Measurements from ENCODE around the gene LRRC43. TPM values are rescaled to one million over a fixed set of nuclear protein-coding genes. Genes with fewer than 3 reads are reported as not detected.
A peak's percentile ranks its signal among the peaks of the same experiment; 100 is the strongest.

The LRRC43 gene
- total RNA-seq, 2 donors from 2014 or later: 0.53 to 0.57 TPM

GRCh38 chr12:122216445-122216844 lies 33.5 kb downstream of the LRRC43 start:
- no peak overlapping the region for H3K4me3 ChIP-seq
- H3K9me3 ChIP-seq: no peaks in the 10 kb centered on the region
- no peaks in the 10 kb centered on the region for H3K4me1 ChIP-seq
- intact Hi-C loops (cut with DNase I): no loop called here
- H3K9ac ChIP-seq (ENCODE audit: low read depth in 2 of 2, low read length in 2 of 2): no peak overlapping the region
- H3K27me3 ChIP-seq: no peaks in the 10 kb centered on the region
- no peak overlapping the region for H3K27ac ChIP-seq
- no peak for TF ChIP-seq CTCF (IDR thresholded peaks at IDR 0.05)
- H3K36me3 ChIP-seq: peaks cover 29% of the 10 kb centered on the region
- no peak for DNase-seq

GRCh38 chr12:122225683-122226365 lies 42.9 kb downstream of the LRRC43 start, which contains the start of gene DIABLO:
DIABLO (minus strand) TSS chr12:122226052; CDS start chr12:122226014, 38 bp downstream.
- no peak for TF ChIP-seq CTCF (IDR thresholded peaks at IDR 0.05)
- DNase-seq: peak; percentile 100
- peaks cover 14% of the 10 kb centered on the region for H3K4me1 ChIP-seq
- H3K36me3 ChIP-seq: no peaks in the 10 kb centered on the region
- peak within 1 kb of the TSS; percentile 94 for H3K27ac ChIP-seq
- no peaks in the 10 kb centered on the region for H3K9me3 ChIP-seq
- peak within 1 kb of the TSS; percentile 76 to 97 for H3K9ac ChIP-seq (ENCODE audit: low read depth in 2 of 2, low read length in 2 of 2)
- intact Hi-C loops (cut with DNase I): no loop called here
- H3K4me3 ChIP-seq: peak within 1 kb of the TSS; percentile 95
- no peaks in the 10 kb centered on the region for H3K27me3 ChIP-seq

- H3K36me3 ChIP-seq: no peaks in the 10 kb centered on the region
- peak overlapping the region in 1 of 2 donors; percentile 6 for H3K9ac ChIP-seq (ENCODE audit: low read depth in 2 of 2, low read length in 2 of 2)
- peaks cover 14% of the 10 kb centered on the region for H3K4me1 ChIP-seq
- TF ChIP-seq CTCF (IDR thresholded peaks at IDR 0.05): no peak
- H3K27ac ChIP-seq: peak overlapping the region; percentile 20
- peak overlapping the region; percentile 33 for H3K4me3 ChIP-seq
- intact Hi-C loops (cut with DNase I): no loop called here
- no peak for DNase-seq
- H3K27me3 ChIP-seq: no peaks in the 10 kb centered on the region
- H3K9me3 ChIP-seq: no peaks in the 10 kb centered on the region
Measured at GRCh38 chr12:122226366-122227125, 43.6 kb downstream of the LRRC43 start.

- H3K27ac ChIP-seq: no peak overlapping the region
- no peak for DNase-seq
Measured at GRCh38 chr12:122227341-122227740, 44.4 kb downstream of the LRRC43 start.

GRCh38 chr12:122228092-122228491 lies 45.2 kb downstream of the LRRC43 start:
- DNase-seq: no peak
- Histone ChIP-seq H3K9me3 (no peaks in the 10 kb centered on the region), H3K9ac (ENCODE audit: low read depth in 2 of 2, low read length in 2 of 2) (no peak overlapping the region), H3K4me3 (no peak overlapping the region), H3K27me3 (no peaks in the 10 kb centered on the region), H3K36me3 (no peaks in the 10 kb centered on the region), H3K4me1 (peaks cover 14% of the 10 kb centered on the region), H3K27ac (no peak overlapping the region)
- TF ChIP-seq CTCF (IDR thresholded peaks at IDR 0.05): no peak
- intact Hi-C loops (cut with DNase I): no loop called here

More at GRCh38 chr12:122227341-122227740, 44.4 kb downstream of the LRRC43 start:
- Histone ChIP-seq H3K4me3 (no peak overlapping the region), H3K9ac (ENCODE audit: low read depth in 2 of 2, low read length in 2 of 2) (no peak overlapping the region), H3K4me1 (peaks cover 14% of the 10 kb centered on the region), H3K27me3 (no peaks in the 10 kb centered on the region), H3K9me3 (no peaks in the 10 kb centered on the region), H3K36me3 (no peaks in the 10 kb centered on the region)
- intact Hi-C loops (cut with DNase I): no loop called here
- TF ChIP-seq CTCF (IDR thresholded peaks at IDR 0.05): no peak

Measured in colonic mucosa (tissue), 4 donors.